Measurements from ENCODE around the gene FSTL4. TPM values are rescaled to one million over a fixed set of nuclear protein-coding genes. Genes with fewer than 3 reads are reported as not detected.

The FSTL4 gene
- total RNA-seq, 2 donors from 2014 or later, result 4.4 to 5.5 TPM

- H3K9me3 Mint-ChIP-seq, result peaks cover 6% of the 10 kb centered on the region
- no peaks in the 10 kb centered on the region for H3K27me3 Mint-ChIP-seq (ENCODE audit: insufficient read depth)
- H3K36me3 Mint-ChIP-seq (ENCODE audit: low read depth), result no peaks in the 10 kb centered on the region
- Histone ChIP-seq H3K36me3 (ENCODE audit: control insufficient read depth, insufficient read depth, low read length) (no peaks in the 10 kb centered on the region), H3K9me3 (ENCODE audit: control insufficient read depth, low read length) (no peaks in the 10 kb centered on the region), H3K27me3 (ENCODE audit: control insufficient read depth, insufficient read depth, low read length, poor library complexity, severe bottlenecking) (no peaks in the 10 kb centered on the region), H3K9ac (ENCODE audit: extremely low read depth, low read length, poor library complexity, severe bottlenecking) (no peak overlapping the region), H3K27ac (ENCODE audit: low read depth, low read length) (no peak overlapping the region), H3K4me1 (ENCODE audit: control insufficient read depth, insufficient read depth, low read length) (no peaks in the 10 kb centered on the region), H3K4me3 (ENCODE audit: low read length) (no peak overlapping the region)
- no peak for DNase-seq
- no peak overlapping the region for H3K4me3 Mint-ChIP-seq
- no peak for TF ChIP-seq CTCF (conservative IDR thresholded peaks at IDR 0.05)
- H3K27ac Mint-ChIP-seq, result no peak overlapping the region
- WGBS, 2 experiments (ENCODE audit: insufficient coverage in 1 of 2, insufficient read length in 1 of 2), result 87 to 90% methylated on average over 7 to 8 of the region's 8 CpGs
- H3K4me1 Mint-ChIP-seq, result peaks cover 8% of the 10 kb centered on the region
Observed at GRCh38 chr5:133494923-133495246, 117.5 kb downstream of the FSTL4 start.

- no peaks in the 10 kb centered on the region for H3K27me3 Mint-ChIP-seq (ENCODE audit: insufficient read depth)
- H3K27ac Mint-ChIP-seq, result no peak overlapping the region
- no peak for DNase-seq
- H3K9ac ChIP-seq (ENCODE audit: extremely low read depth, low read length, poor library complexity, severe bottlenecking), result no peak overlapping the region
- no peaks in the 10 kb centered on the region for H3K36me3 ChIP-seq (ENCODE audit: control insufficient read depth, insufficient read depth, low read length)
- no peak overlapping the region for H3K27ac ChIP-seq (ENCODE audit: low read depth, low read length)
- H3K36me3 Mint-ChIP-seq (ENCODE audit: low read depth), result no peaks in the 10 kb centered on the region
- WGBS, 2 experiments (ENCODE audit: insufficient coverage in 1 of 2, insufficient read length in 1 of 2), result 91 to 100% methylated on average over 6 of the region's 6 CpGs
- H3K4me3 Mint-ChIP-seq, result no peak overlapping the region
- H3K4me1 Mint-ChIP-seq, result peaks cover 8% of the 10 kb centered on the region
- no peaks in the 10 kb centered on the region for H3K27me3 ChIP-seq (ENCODE audit: control insufficient read depth, insufficient read depth, low read length, poor library complexity, severe bottlenecking)
- peaks cover 9% of the 10 kb centered on the region for H3K9me3 Mint-ChIP-seq
- TF ChIP-seq CTCF (conservative IDR thresholded peaks at IDR 0.05), result no peak
- no peaks in the 10 kb centered on the region for H3K4me1 ChIP-seq (ENCODE audit: control insufficient read depth, insufficient read depth, low read length)
- no peaks in the 10 kb centered on the region for H3K9me3 ChIP-seq (ENCODE audit: control insufficient read depth, low read length)
- no peak overlapping the region for H3K4me3 ChIP-seq (ENCODE audit: low read length)
Observed at GRCh38 chr5:133494232-133494922, 118.0 kb downstream of the FSTL4 start.

GRCh38 chr5:133489632-133490031 lies 122.7 kb downstream of the FSTL4 start:
- no peaks in the 10 kb centered on the region for H3K9me3 ChIP-seq (ENCODE audit: control insufficient read depth, low read length)
- H3K27ac ChIP-seq (ENCODE audit: low read depth, low read length), result no peak overlapping the region
- WGBS, 2 experiments (ENCODE audit: insufficient coverage in 1 of 2, insufficient read length in 1 of 2), result 85 to 88% methylated on average over 1 of the region's 1 CpG
- Mint-ChIP-seq H3K36me3 (ENCODE audit: low read depth) (no peaks in the 10 kb centered on the region), H3K4me1 (peaks cover 7% of the 10 kb centered on the region), H3K9me3 (peaks cover 9% of the 10 kb centered on the region), H3K27me3 (ENCODE audit: insufficient read depth) (no peaks in the 10 kb centered on the region), H3K4me3 (no peak overlapping the region), H3K27ac (no peak overlapping the region)
- no peak overlapping the region for H3K4me3 ChIP-seq (ENCODE audit: low read length)
- H3K27me3 ChIP-seq (ENCODE audit: control insufficient read depth, insufficient read depth, low read length, poor library complexity, severe bottlenecking), result no peaks in the 10 kb centered on the region
- H3K36me3 ChIP-seq (ENCODE audit: control insufficient read depth, insufficient read depth, low read length), result no peaks in the 10 kb centered on the region
- peaks cover 7% of the 10 kb centered on the region for H3K4me1 ChIP-seq (ENCODE audit: control insufficient read depth, insufficient read depth, low read length)
- DNase-seq, result peak; percentile 38
- no peak overlapping the region for H3K9ac ChIP-seq (ENCODE audit: extremely low read depth, low read length, poor library complexity, severe bottlenecking)
- TF ChIP-seq CTCF (conservative IDR thresholded peaks at IDR 0.05), result peak; percentile 61
